ENCODE measurements around the gene GRAMD1B.

- no peak for TF ChIP-seq CTCF (conservative IDR thresholded peaks at IDR 0.05)
- no peak for TF ChIP-seq ZFX (IDR thresholded peaks at IDR 0.05)
Measured at GRCh38 chr11:123594188-123594901, 164.3 kb downstream of the GRAMD1B start.

Data from C4-2B (cell line).